ENCODE data around the gene ENO4. TPM values are rescaled to one million over a fixed set of nuclear protein-coding genes. Genes with fewer than 3 reads are reported as not detected.

Gene ENO4
- total RNA-seq, 1 donor from 2014 or later: 0.07 TPM

GRCh38 chr10:116802876-116803275 lies 46.4 kb upstream of the ENO4 start:
- POLR2A ChIA-PET: no interaction called here
- Mint-ChIP-seq H3K27ac (no peak overlapping the region), H3K4me3 (no peak overlapping the region), H3K36me3 (ENCODE audit: low read depth) (no peaks in the 10 kb centered on the region), H3K9me3 (no peaks in the 10 kb centered on the region), H3K4me1 (no peaks in the 10 kb centered on the region), H3K27me3 (no peaks in the 10 kb centered on the region)
- CTCF ChIA-PET: no interaction called here
- intact Hi-C loops (cut with micrococcal nuclease): no loop called here
- no peak for ATAC-seq (ENCODE audit: low read depth)
- DNase-seq: no peak
- TF ChIP-seq CTCF (IDR thresholded peaks at IDR 0.05): no peak

GRCh38 chr10:116803451-116804249 lies 45.6 kb upstream of the ENO4 start:
- no peak for ATAC-seq (ENCODE audit: low read depth)
- H3K27ac Mint-ChIP-seq: no peak overlapping the region
- DNase-seq: no peak
- no peaks in the 10 kb centered on the region for H3K4me1 Mint-ChIP-seq
- H3K27me3 Mint-ChIP-seq: no peaks in the 10 kb centered on the region
- intact Hi-C loops (cut with micrococcal nuclease): no loop called here
- H3K36me3 Mint-ChIP-seq (ENCODE audit: low read depth): no peaks in the 10 kb centered on the region
- ChIA-PET POLR2A (no interaction called here), CTCF (no interaction called here)
- TF ChIP-seq CTCF (IDR thresholded peaks at IDR 0.05): no peak
- H3K4me3 Mint-ChIP-seq: no peak overlapping the region
- H3K9me3 Mint-ChIP-seq: no peaks in the 10 kb centered on the region

DNA sequence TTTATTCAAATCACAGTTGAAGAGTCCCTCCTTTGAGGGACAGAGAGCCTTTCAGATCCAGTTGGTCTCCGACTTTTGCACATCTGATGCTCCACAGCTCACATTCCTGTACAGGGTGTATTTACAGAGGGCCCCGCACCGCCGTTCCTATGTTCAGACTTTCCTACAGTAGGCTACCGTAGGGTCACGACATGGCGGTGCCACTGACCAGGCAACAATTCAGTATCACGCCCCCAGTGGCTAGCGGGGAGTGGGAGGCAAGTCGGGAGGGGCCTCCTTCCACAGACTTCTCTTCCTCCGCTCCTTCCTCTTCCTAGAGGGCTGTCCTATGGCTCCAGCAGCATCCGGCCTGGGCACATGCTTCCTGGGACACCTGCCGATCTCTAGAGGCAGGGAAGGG lies 40.6 kb upstream of the ENO4 start:
- no peak for DNase-seq
- CTCF ChIA-PET: no interaction called here
- Mint-ChIP-seq H3K9me3 (no peaks in the 10 kb centered on the region), H3K27ac (no peak overlapping the region), H3K4me3 (no peak overlapping the region), H3K4me1 (no peaks in the 10 kb centered on the region), H3K36me3 (ENCODE audit: low read depth) (no peaks in the 10 kb centered on the region), H3K27me3 (peaks cover 4% of the 10 kb centered on the region)
- intact Hi-C loops (cut with micrococcal nuclease): no loop called here
- POLR2A ChIA-PET: no interaction called here
- no peak for ATAC-seq (ENCODE audit: low read depth)
- TF ChIP-seq CTCF (IDR thresholded peaks at IDR 0.05): no peak

DNA sequence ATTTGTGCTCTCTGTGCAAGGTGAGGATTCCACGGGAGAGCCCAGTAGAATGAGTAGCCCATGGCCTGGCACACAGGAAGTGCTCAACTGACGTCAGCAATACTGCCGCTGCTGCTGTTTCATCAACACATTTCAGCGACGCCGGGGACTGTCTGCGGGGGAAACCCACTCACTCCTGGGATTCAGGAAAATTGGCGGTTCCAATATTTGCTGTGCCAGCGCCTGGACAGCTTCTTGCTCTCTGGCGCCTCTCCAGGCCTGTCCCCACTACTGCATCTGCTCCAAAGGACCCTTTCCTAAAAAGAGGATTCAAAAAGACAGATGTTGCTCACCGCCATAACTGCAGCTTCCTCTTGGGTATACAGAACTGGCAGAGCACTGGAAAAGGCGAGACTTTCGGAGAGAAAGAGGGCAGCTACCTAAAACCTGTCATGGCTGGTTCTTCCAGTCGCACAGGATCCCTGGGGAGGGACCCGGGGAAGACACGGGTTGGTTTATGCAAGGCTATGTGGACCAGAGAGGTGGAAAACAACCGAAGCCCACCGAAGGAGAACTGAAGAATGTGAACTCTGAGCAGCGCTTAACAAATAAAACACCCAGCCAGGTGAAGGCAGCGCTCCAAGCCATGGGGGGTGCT lies 39.7 kb upstream of the ENO4 start:
- no peak for TF ChIP-seq CTCF (IDR thresholded peaks at IDR 0.05)
- H3K4me3 Mint-ChIP-seq: no peak overlapping the region
- H3K27ac Mint-ChIP-seq: no peak overlapping the region
- CTCF ChIA-PET: no interaction called here
- H3K27me3 Mint-ChIP-seq: peaks cover 4% of the 10 kb centered on the region
- ATAC-seq (ENCODE audit: low read depth) (no peak), DNase-seq (no peak)
- POLR2A ChIA-PET: no interaction called here
- H3K36me3 Mint-ChIP-seq (ENCODE audit: low read depth): no peaks in the 10 kb centered on the region
- intact Hi-C loops (cut with micrococcal nuclease): no loop called here
- no peaks in the 10 kb centered on the region for H3K9me3 Mint-ChIP-seq
- H3K4me1 Mint-ChIP-seq: no peaks in the 10 kb centered on the region

GRCh38 chr10:116810120-116810500 lies 39.2 kb upstream of the ENO4 start:
- Mint-ChIP-seq H3K9me3 (no peaks in the 10 kb centered on the region), H3K27me3 (peaks cover 4% of the 10 kb centered on the region), H3K4me3 (no peak overlapping the region), H3K4me1 (no peaks in the 10 kb centered on the region), H3K27ac (no peak overlapping the region), H3K36me3 (ENCODE audit: low read depth) (no peaks in the 10 kb centered on the region)
- POLR2A ChIA-PET: no interaction called here
- DNase-seq (no peak), ATAC-seq (ENCODE audit: low read depth) (no peak)
- CTCF ChIA-PET: no interaction called here
- no peak for TF ChIP-seq CTCF (IDR thresholded peaks at IDR 0.05)
- intact Hi-C loops (cut with micrococcal nuclease): no loop called here
